Activated B cell treated with CpG ODN at 0.5 μM for 24 hours (primary cell): ENCODE data around the gene RNF146. TPM values are rescaled to one million over a fixed set of nuclear protein-coding genes. Genes with fewer than 3 reads are reported as not detected.

ENCODE experiments used
- ATAC-seq: fragments of 200-7000 bp; cut with Tn5 transposase; one replicate; pipeline ENCODE4 v1.10.0; 2021; ENCODE audit warnings: low read depth, mild to moderate bottlenecking, moderate library complexity
- CTCF ChIA-PET: fragments of 350-600 bp; sonication (Branson Sonifier 250); formaldehyde crosslinking; loops from one replicate; lab custom pipeline; 2021; ENCODE audit warnings: antibody characterized with exemption; lab: Charles Lee
- POLR2A ChIA-PET: fragments of 350-600 bp; sonication (Branson Sonifier 250); formaldehyde crosslinking; loops from one replicate; lab custom pipeline; 2021; ENCODE audit warnings: antibody characterized with exemption; lab: Charles Lee
- DNase-seq: peaks from one replicate; pipeline ENCODE4 v3.0.0; 2022
- H3K27ac Mint-ChIP-seq: one replicate; pipeline ENCODE4 v1.8.0; 2020; ENCODE audit warnings: mixed read lengths
- H3K27me3 Mint-ChIP-seq: one replicate; pipeline ENCODE4 v1.8.0; 2021; ENCODE audit warnings: mixed read lengths
- H3K36me3 Mint-ChIP-seq: one replicate; pipeline ENCODE4 v1.8.0; 2021; ENCODE audit warnings: low read depth, mixed read lengths
- H3K4me1 Mint-ChIP-seq: one replicate; pipeline ENCODE4 v1.8.0; 2021; ENCODE audit warnings: mixed read lengths
- H3K4me3 Mint-ChIP-seq: one replicate; pipeline ENCODE4 v1.8.0; 2020; ENCODE audit warnings: mild to moderate bottlenecking, mixed read lengths
- H3K9me3 Mint-ChIP-seq: one replicate; pipeline ENCODE4 v1.8.0; 2020; ENCODE audit warnings: mixed read lengths
- CTCF ChIP-seq: fragments of 200-600 bp; IDR thresholded peaks from one replicate; pipeline ENCODE4 v1.8.0; 2022; ENCODE audit warnings: antibody characterized with exemption, mild to moderate bottlenecking
- intact Hi-C: fragments of 100-400 bp; cut with micrococcal nuclease; formaldehyde crosslinking; loops from one replicate; pipeline ENCODE4 v1.15.1; 2024
- total RNA-seq: library from RNA; stranded (reverse); gene quantifications from 2 replicates; pipeline ENCODE4 v1.2.3, GENCODE V29; 2022

The RNF146 gene
- total RNA-seq, 1 donor from 2014 or later: 35.3 TPM

GRCh38 chr6:127282184-127282583, 15.5 kb downstream of the RNF146 start:
- Mint-ChIP-seq H3K9me3 (no peaks in the 10 kb centered on the region), H3K27ac (no peak overlapping the region), H3K27me3 (no peaks in the 10 kb centered on the region), H3K4me3 (no peak overlapping the region), H3K36me3 (peaks cover 56% of the 10 kb centered on the region), H3K4me1 (peaks cover 10% of the 10 kb centered on the region)
- ATAC-seq: no peak
- no peak for DNase-seq
- POLR2A ChIA-PET: no interaction called here
- intact Hi-C loops: no loop called here
- CTCF ChIA-PET: interaction anchor here (1.3 kb wide), 1 partner anchor 138 kb away, joined by 3 read pairs; no protein-coding TSS in a partner anchor
- no peak for TF ChIP-seq CTCF

GRCh38 chr6:127288705-127289104, 22.0 kb downstream of the RNF146 start:
- ATAC-seq: no peak
- POLR2A ChIA-PET: no interaction called here

GRCh38 chr6:127289934-127290333, 23.3 kb downstream of the RNF146 start:
- H3K4me3 Mint-ChIP-seq: no peak overlapping the region
- H3K36me3 Mint-ChIP-seq: peaks cover 62% of the 10 kb centered on the region
- no peaks in the 10 kb centered on the region for H3K27me3 Mint-ChIP-seq
- DNase-seq (no peak), ATAC-seq (no peak)
- POLR2A ChIA-PET: no interaction called here
- TF ChIP-seq CTCF: no peak
- CTCF ChIA-PET: interaction anchor here (1.7 kb wide), 2 partner anchors 14 to 23 kb away, joined by 6 to 7 read pairs; partner anchors contain the start of gene RNF146
- H3K4me1 Mint-ChIP-seq: peaks cover 25% of the 10 kb centered on the region
- intact Hi-C loops: loop anchor here (2.0 kb wide), 1 partner anchor 23 kb away; the partner anchor contains the start of gene RNF146
- H3K9me3 Mint-ChIP-seq: no peaks in the 10 kb centered on the region
- peak overlapping the region; percentile 79 for H3K27ac Mint-ChIP-seq

More at GRCh38 chr6:127288705-127289104, 22.0 kb downstream of the RNF146 start:
- H3K27ac Mint-ChIP-seq: no peak overlapping the region
- no peak for TF ChIP-seq CTCF
- DNase-seq: no peak
- CTCF ChIA-PET: interaction anchor here (1.7 kb wide), 1 partner anchor 22 kb away, joined by 7 read pairs; the partner anchor contains the start of gene RNF146
- H3K9me3 Mint-ChIP-seq: no peaks in the 10 kb centered on the region
- H3K27me3 Mint-ChIP-seq: no peaks in the 10 kb centered on the region
- intact Hi-C loops: no loop called here
- peaks cover 25% of the 10 kb centered on the region for H3K4me1 Mint-ChIP-seq
- H3K4me3 Mint-ChIP-seq: no peak overlapping the region
- peaks cover 62% of the 10 kb centered on the region for H3K36me3 Mint-ChIP-seq

GRCh38 chr6:127290391-127291265, 24.0 kb downstream of the RNF146 start:
- ChIA-PET POLR2A (interaction anchor here (1.5 kb wide), 1 partner anchor 23 kb away, joined by 18 read pairs; the partner anchor contains the start of gene RNF146), CTCF (interaction anchor here (0.6 to 2.7 kb wide), 11 partner anchors 11 to 1295 kb away, joined by 3 to 11 read pairs (median 4); partner anchors contain the start of gene RNF146)
- H3K9me3 Mint-ChIP-seq: no peaks in the 10 kb centered on the region
- H3K4me3 Mint-ChIP-seq: peak overlapping the region; percentile 64
- intact Hi-C loops: loop anchor here (1.0 to 2.0 kb wide), 3 partner anchors 10 to 24 kb away; partner anchors contain the start of gene RNF146
- no peak for TF ChIP-seq CTCF
- H3K27ac Mint-ChIP-seq: peak overlapping the region; percentile 79
- DNase-seq (no peak), ATAC-seq (peak; percentile 13)
- H3K36me3 Mint-ChIP-seq: peaks cover 59% of the 10 kb centered on the region
- H3K4me1 Mint-ChIP-seq: peaks cover 25% of the 10 kb centered on the region
- H3K27me3 Mint-ChIP-seq: no peaks in the 10 kb centered on the region
